ENCODE measurements around the gene GUCD1.

GUCD1 gene

GRCh38 chr22:24589518-24590030, 34.6 kb upstream of the GUCD1 start:
- no peak for DNase-seq

DNA sequence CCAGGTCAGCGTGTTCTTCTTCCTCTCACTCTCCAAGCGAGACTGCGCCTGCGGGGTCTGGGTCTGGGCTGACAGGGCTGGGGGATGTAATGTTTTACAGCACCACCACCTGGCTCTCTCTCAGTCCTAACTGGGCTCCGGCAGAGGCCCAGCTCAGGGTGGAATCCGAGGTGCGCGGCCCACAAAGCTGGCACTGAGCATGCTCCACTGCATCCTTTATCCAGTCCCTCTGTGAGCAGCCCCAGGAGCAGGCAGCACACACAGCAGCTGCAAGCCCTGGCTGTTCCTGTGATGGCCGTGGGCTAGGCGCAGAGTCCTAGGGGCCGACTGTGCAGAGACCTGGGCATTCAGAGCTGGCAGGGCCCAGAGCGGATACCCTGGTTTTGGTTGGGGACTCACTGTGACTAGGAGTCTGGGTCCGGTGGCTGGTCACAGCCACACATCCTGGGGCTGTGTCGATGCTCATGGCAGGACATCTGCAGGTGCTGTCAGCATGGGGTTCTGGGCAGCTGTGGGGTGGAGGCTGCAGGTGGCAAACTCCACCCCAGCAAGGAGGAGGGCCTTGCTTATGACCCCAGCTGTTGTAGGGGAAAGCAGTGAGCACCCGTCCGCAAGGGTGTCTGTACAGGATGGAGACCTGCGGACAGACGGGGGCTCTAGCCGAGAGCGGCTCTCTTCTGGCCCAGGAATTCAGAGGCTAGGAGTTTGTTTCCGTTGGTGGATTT, 34.0 kb upstream of the GUCD1 start:
- no peak for DNase-seq

GRCh38 chr22:24588381-24588756, 33.4 kb upstream of the GUCD1 start:
- no peak for DNase-seq

DNA sequence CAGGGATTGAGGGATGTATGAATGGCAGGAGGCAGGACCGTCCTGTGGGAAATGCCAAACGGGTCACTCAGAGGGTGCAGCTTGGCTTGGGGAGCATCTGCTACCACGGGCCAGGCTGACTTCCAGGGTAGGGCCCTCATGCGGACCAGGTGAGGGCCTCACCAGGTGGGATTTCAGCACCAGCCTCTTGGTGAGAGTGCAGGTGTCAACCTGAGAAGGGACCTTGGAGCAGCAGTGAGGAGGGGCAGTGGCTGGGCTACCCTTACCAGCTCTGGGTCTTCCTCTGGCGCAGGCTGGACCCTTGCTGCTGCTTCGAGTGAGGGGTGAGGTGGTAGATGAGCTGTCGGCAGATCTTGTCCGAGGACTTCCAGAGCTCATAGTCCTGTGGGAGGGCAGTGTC, 33.0 kb upstream of the GUCD1 start:
- no peak for DNase-seq

GRCh38 chr22:24587251-24587650, 32.3 kb upstream of the GUCD1 start:
- DNase-seq, result no peak

DNA sequence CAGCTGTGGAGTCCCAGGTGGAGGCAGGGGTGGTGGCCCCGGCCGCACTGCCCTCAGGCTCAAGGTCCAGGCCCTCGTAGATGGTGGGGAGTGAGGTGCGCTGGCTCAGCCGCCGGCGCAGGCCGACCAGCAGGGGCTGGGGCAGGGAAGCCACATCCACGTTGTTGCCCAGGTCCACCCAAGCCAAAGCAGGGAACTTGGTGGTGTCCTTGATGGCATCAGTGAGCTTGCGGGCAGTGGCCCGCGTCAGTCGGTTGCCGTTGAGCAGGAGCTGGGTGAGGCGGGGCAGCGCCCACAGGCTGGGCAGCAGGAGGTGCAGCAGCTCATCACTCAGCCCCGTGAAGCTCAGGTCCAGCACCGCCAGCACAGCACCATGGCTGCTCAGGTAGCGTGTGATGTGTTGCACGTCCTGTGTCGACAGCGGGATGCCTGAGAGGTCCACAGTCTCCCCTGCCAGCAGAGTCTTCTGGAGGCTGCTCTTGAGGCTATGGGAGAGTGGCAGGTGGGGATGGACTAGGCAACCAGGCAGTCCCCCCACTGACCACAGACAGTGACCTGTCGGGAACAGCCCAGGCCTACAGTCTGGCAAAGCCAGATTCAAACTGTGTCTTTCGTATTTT, 31.1 kb upstream of the GUCD1 start:
- no peak for DNase-seq

GRCh38 chr22:24585461-24585860, 30.5 kb upstream of the GUCD1 start:
- no peak for DNase-seq

DNA sequence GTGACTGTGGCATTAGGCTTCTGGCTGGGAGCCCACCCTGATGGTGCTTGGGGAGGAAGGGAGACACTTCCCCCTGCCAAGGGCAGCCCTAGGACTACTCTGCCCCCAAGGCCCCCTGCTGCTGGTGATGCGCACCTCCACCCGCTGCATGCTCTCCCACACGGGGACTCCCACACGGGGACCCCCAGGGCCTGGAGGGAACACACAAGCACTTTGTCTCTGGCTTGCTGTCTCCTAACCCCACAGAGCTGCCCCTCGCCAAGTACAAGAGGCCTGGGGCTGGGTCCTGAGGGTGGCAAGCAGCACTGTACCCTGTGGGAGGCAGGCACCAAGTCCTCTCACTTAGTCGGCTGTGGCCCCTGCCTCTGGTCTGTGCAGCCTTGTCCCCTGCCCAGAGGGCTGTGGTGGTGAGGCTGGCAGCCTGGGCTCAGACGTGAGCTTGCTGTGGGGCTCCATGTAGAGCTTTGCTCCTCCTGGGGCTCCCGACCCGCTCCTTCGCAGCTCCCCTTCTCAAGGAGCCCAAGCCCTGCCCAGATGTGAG, 30.0 kb upstream of the GUCD1 start:
- DNase-seq, result no peak

- DNase-seq, result no peak
These were observed 29.3 kb upstream of the GUCD1 start for GRCh38 chr22:24584166-24584790.

DNA sequence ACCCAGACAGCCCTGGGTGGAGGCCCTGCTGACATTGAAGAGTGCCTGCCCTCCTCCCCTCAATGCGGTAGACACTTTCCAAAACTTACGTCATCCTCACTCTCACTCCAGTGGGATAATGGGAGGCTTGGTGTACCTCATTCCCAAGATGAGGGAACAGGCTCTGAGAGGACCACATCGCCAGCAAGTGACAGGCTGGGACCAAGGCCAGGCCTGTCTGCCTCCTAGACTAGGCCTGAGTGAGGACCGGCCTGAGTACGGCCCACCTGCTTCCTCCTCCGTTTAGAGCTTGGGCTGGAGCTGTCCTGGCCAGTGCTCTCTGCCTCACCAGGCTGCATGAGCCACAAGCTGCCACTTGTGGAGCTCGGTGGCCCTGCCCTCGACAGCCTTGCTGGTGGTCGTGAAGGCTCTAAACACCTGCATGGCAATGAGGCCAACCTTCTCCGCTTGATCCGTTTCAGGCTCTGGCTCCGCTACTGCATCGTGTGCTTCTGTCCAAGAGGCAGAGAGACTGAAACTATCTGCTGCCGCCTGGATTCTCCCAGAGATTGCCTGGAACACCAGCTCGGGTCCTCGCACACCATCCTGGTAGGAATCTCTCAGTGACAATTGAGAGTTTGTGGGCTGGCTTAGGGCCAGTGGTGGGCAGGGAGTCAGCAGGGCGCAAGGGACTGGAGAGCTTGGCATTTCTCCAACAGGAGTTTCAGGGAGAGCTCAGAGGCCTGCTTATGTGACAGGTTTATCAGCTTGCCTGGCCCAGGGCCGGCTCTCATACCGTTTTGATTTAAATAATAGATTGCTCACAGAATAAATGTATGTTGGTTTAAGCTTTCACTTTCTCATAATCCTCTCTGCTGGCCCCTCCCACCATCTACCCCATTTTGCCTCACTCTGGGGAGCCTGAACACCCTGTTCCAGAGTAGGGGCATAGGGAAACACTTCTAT, 28.6 kb upstream of the GUCD1 start:
- no peak for DNase-seq

- no peak for DNase-seq
These were observed 27.3 kb upstream of the GUCD1 start for GRCh38 chr22:24582056-24582814.

- no peak for DNase-seq
These were observed 25.3 kb upstream of the GUCD1 start for GRCh38 chr22:24580276-24580675.

GRCh38 chr22:24579258-24579601, 24.3 kb upstream of the GUCD1 start:
- DNase-seq, result no peak

DNA sequence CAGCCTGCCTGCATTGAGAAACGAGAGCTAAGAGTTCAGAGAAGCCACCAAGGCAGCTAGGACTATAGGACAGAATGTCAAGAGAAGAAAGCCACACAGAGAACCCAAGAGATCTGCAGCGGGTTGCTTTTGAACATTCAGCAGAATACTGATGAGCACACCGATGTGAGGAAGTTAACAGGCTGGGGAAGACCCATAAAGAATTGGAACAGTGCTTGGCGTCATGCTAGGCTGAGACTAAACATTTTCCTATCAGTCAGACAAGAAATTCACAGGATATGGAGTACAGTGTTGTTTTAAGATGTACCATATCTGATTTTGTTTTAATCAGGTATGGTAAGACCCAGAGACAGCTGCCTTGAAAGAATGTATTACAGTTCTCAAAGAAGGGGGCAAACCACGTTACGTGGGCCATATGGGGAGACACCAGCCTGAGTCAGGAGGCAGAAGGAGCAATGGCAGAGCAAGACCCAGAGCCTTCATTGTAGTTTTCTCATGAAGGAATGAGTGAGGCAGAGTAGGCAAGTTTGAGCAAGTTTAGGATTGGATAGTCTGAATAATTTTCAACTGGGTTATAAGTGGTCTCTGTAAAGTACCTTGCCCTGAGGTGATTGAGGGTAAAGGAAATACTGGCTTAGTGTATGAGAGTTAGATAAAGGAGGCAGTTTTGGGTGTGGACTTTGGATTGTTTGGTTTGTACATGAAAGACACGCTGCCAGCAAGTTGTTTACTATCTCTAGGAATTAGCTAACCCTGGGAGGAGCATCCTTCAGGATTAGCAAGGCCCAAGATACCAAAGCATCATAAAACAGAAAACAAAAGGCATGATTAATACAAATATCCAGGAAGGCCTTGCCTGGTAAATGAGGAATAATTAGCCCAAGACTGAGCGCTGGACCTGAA, 23.7 kb upstream of the GUCD1 start:
- no peak for DNase-seq

DNA sequence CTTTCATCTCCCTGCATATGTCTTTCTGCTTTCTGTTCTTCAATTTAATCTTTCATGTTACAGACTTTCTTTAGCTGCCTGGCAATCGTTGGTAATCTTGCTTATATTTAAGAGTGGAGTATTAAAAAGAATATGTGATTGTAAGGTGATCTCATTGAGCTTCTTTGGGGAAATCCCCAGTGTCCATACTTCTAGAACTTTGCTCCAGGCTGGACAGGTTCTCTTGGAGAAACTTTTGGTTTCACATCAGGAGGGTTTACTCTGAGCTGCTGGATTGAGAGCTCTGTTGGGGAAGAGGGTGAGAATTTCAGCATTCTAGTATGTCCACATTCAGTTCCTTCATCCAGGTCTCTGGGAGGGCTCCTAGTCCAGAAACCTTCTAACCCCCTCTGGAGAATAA, 21.8 kb upstream of the GUCD1 start:
- no peak for DNase-seq

GRCh38 chr22:24571266-24571665, 16.3 kb upstream of the GUCD1 start:
- DNase-seq, result no peak

- DNase-seq, result no peak
These were observed 12.7 kb upstream of the GUCD1 start for GRCh38 chr22:24567668-24568067.

GRCh38 chr22:24566899-24567511, 12.1 kb upstream of the GUCD1 start:
- DNase-seq, result no peak

DNA sequence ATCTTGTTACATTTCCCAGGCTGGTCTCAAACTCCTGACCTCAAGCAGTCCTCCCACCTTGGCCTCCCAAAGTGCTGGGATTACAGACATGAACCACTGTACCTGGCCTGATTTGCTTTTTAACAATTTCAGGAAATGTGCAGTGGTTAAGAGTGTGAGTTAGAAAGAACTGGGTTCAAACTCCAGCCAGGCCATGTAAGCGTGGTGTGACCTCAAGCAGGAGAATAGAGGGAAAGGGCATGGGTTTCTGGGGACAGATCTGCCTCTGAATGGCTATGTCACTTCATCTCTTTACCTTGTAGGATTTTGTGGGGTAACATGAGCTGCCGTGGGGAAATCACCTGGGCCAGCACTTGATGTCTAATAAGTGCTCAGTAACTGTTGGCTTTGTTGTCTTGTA, 10.1 kb upstream of the GUCD1 start:
- no peak for DNase-seq

- no peak for DNase-seq
These were observed 9.6 kb upstream of the GUCD1 start for GRCh38 chr22:24564376-24565058.
